Measurements from ENCODE around the gene RPRD1B.

Gene RPRD1B

GRCh38 chr20:38061109-38061508, 27.6 kb downstream of the RPRD1B start:
- Histone ChIP-seq H3K9me3 (no peaks in the 10 kb centered on the region), H3K4me1 (no peaks in the 10 kb centered on the region), H3K36me3 (peaks cover 78% of the 10 kb centered on the region), H3K4me3 (ENCODE audit: low read depth, low read length) (no peak overlapping the region), H3K27me3 (no peaks in the 10 kb centered on the region)
- no peak for DNase-seq
- no peak for TF ChIP-seq CTCF (IDR thresholded peaks at IDR 0.05; ENCODE audit: low read depth, low read length)

- Histone ChIP-seq H3K4me1 (peaks cover 10% of the 10 kb centered on the region), H3K36me3 (peaks cover 87% of the 10 kb centered on the region), H3K9me3 (no peaks in the 10 kb centered on the region), H3K4me3 (ENCODE audit: low read depth, low read length) (no peak overlapping the region), H3K27me3 (no peaks in the 10 kb centered on the region)
- no peak for DNase-seq
- no peak for TF ChIP-seq CTCF (IDR thresholded peaks at IDR 0.05; ENCODE audit: low read depth, low read length)
Measured at GRCh38 chr20:38062890-38063289, 29.3 kb downstream of the RPRD1B start.

GRCh38 chr20:38063911-38064530, 30.5 kb downstream of the RPRD1B start:
- Histone ChIP-seq H3K36me3 (peaks cover 86% of the 10 kb centered on the region), H3K9me3 (no peaks in the 10 kb centered on the region), H3K4me3 (ENCODE audit: low read depth, low read length) (no peak overlapping the region), H3K27me3 (no peaks in the 10 kb centered on the region), H3K4me1 (peaks cover 17% of the 10 kb centered on the region)
- no peak for TF ChIP-seq CTCF (IDR thresholded peaks at IDR 0.05; ENCODE audit: low read depth, low read length)
- DNase-seq, result no peak

- no peaks in the 10 kb centered on the region for H3K9me3 ChIP-seq
- H3K4me1 ChIP-seq, result peaks cover 17% of the 10 kb centered on the region
- H3K27me3 ChIP-seq, result no peaks in the 10 kb centered on the region
- H3K36me3 ChIP-seq, result peaks cover 86% of the 10 kb centered on the region
- H3K4me3 ChIP-seq (ENCODE audit: low read depth, low read length), result no peak overlapping the region
- no peak for TF ChIP-seq CTCF (IDR thresholded peaks at IDR 0.05; ENCODE audit: low read depth, low read length)
- no peak for DNase-seq
Measured at GRCh38 chr20:38065764-38066375, 32.3 kb downstream of the RPRD1B start.

GRCh38 chr20:38066969-38067716, 33.6 kb downstream of the RPRD1B start:
- Histone ChIP-seq H3K4me1 (peaks cover 17% of the 10 kb centered on the region), H3K4me3 (ENCODE audit: low read depth, low read length) (peak overlapping the region; percentile 30), H3K9me3 (peaks cover 3% of the 10 kb centered on the region; the same call in 1 of the 2 replicates), H3K36me3 (peaks cover 88% of the 10 kb centered on the region), H3K27me3 (no peaks in the 10 kb centered on the region)
- TF ChIP-seq CTCF (IDR thresholded peaks at IDR 0.05; ENCODE audit: low read depth, low read length), result no peak
- no peak for DNase-seq
